SK-N-SH treated with all-trans-retinoic acid at 6 μM for 48 hours (cell line): ENCODE data around the gene MTA3.

ENCODE experiments used
- ATAC-seq: fragments of 200-7000 bp; cut with Tn5 transposase; 3 replicates; pipeline ENCODE4 v1.9.1; 2020; ENCODE audit warnings: mild to moderate bottlenecking, moderate library complexity
- ARNTL ChIP-seq: fragments of 450-650 bp; formaldehyde crosslinking; IDR thresholded peaks from 2 replicates; pipeline ENCODE4 v1.5.0; 2020; ENCODE audit warnings: low read depth, mild to moderate bottlenecking, moderate library complexity, borderline replicate concordance
- BACH2 ChIP-seq: fragments of 250-450 bp; sonication (Bioruptor Pico); IDR thresholded peaks from 2 replicates; pipeline ENCODE4 v1.9.0; 2021; ENCODE audit warnings: mild to moderate bottlenecking, borderline replicate concordance
- CREB5 ChIP-seq: fragments of 250-450 bp; sonication (Bioruptor Pico); IDR thresholded peaks from 2 replicates; pipeline ENCODE4 v1.5.1; 2020; ENCODE audit warnings: low read depth, mild to moderate bottlenecking, moderate library complexity
- CSDC2 ChIP-seq: fragments of 250-450 bp; sonication (Bioruptor Pico); IDR thresholded peaks from 2 replicates; pipeline ENCODE4 v1.5.0; 2020; ENCODE audit warnings: mild to moderate bottlenecking, moderate library complexity
- ESRRG ChIP-seq: fragments of 250-450 bp; sonication (Bioruptor Pico); IDR thresholded peaks from 2 replicates; pipeline ENCODE4 v1.6.1; 2021; ENCODE audit warnings: mild to moderate bottlenecking
- GLIS3 ChIP-seq: fragments of 250-450 bp; sonication (Bioruptor Pico); IDR thresholded peaks from 2 replicates; pipeline ENCODE4 v1.5.0; 2020; ENCODE audit warnings: mild to moderate bottlenecking, moderate library complexity
- POU6F1 ChIP-seq: fragments of 250-450 bp; sonication (Bioruptor Pico); IDR thresholded peaks from 2 replicates; pipeline ENCODE4 v1.8.0; 2021; ENCODE audit warnings: low read depth, mild to moderate bottlenecking, moderate library complexity, borderline replicate concordance
- PPARA ChIP-seq: fragments of 250-450 bp; sonication (Bioruptor Pico); IDR thresholded peaks from 2 replicates; pipeline ENCODE4 v1.5.0; 2020; ENCODE audit warnings: mild to moderate bottlenecking, borderline replicate concordance
- RARB ChIP-seq: fragments of 250-450 bp; sonication (Bioruptor Pico); IDR thresholded peaks from 2 replicates; pipeline ENCODE4 v1.8.0; 2021; ENCODE audit warnings: mild to moderate bottlenecking, moderate library complexity
- SNAI2 ChIP-seq: fragments of 250-450 bp; sonication (Bioruptor Pico); IDR thresholded peaks from 2 replicates; pipeline ENCODE4 v1.5.0; 2020; ENCODE audit warnings: mild to moderate bottlenecking, moderate library complexity
- TCF4 ChIP-seq: fragments of 250-450 bp; sonication (Bioruptor Pico); IDR thresholded peaks from 2 replicates; pipeline ENCODE4 v1.8.0; 2021; ENCODE audit warnings: mild to moderate bottlenecking, moderate library complexity, borderline replicate concordance
- TOX ChIP-seq: fragments of 250-450 bp; sonication (Bioruptor Pico); IDR thresholded peaks from 2 replicates; pipeline ENCODE4 v1.8.0; 2021; ENCODE audit warnings: mild to moderate bottlenecking, moderate library complexity, borderline replicate concordance
- ZC3H10 ChIP-seq: fragments of 250-450 bp; sonication (Bioruptor Pico); IDR thresholded peaks from 2 replicates; pipeline ENCODE4 v1.5.1; 2021; ENCODE audit warnings: mild to moderate bottlenecking, moderate library complexity
- ZFP3 ChIP-seq: fragments of 250-450 bp; sonication (Bioruptor Pico); IDR thresholded peaks from 2 replicates; pipeline ENCODE4 v1.5.0; 2020; ENCODE audit warnings: mild to moderate bottlenecking, moderate library complexity
- ZFP30 ChIP-seq: fragments of 450-650 bp; formaldehyde crosslinking; IDR thresholded peaks from 2 replicates; pipeline ENCODE4 v1.5.0; 2022; ENCODE audit warnings: mild to moderate bottlenecking, moderate library complexity
- ZNF565 ChIP-seq: fragments of 450-650 bp; formaldehyde crosslinking; conservative IDR thresholded peaks from 2 replicates; pipeline ENCODE4 v1.5.0; 2020; ENCODE audit warnings: low read depth, mild to moderate bottlenecking, moderate library complexity
- ZNF70 ChIP-seq: fragments of 450-650 bp; formaldehyde crosslinking; IDR thresholded peaks from 2 replicates; pipeline ENCODE4 v1.5.0; 2020; ENCODE audit warnings: mild to moderate bottlenecking, moderate library complexity
- TF ChIP-seq, protein P1 (sequence below): fragments of 250-450 bp; sonication (Bioruptor Pico); IDR thresholded peaks from 2 replicates; pipeline ENCODE4 v1.5.0; 2020; ENCODE audit warnings: mild to moderate bottlenecking, moderate library complexity
- TF ChIP-seq, protein P2 (sequence below): fragments of 250-450 bp; sonication (Bioruptor Pico); IDR thresholded peaks from 2 replicates; pipeline ENCODE4 v1.8.0; 2020; ENCODE audit warnings: mild to moderate bottlenecking, moderate library complexity, borderline replicate concordance

MTA3 gene

GRCh38 chr2:42793334-42794270 lies 225.2 kb downstream of the MTA3 start:
- TF ChIP-seq, protein P1, sequence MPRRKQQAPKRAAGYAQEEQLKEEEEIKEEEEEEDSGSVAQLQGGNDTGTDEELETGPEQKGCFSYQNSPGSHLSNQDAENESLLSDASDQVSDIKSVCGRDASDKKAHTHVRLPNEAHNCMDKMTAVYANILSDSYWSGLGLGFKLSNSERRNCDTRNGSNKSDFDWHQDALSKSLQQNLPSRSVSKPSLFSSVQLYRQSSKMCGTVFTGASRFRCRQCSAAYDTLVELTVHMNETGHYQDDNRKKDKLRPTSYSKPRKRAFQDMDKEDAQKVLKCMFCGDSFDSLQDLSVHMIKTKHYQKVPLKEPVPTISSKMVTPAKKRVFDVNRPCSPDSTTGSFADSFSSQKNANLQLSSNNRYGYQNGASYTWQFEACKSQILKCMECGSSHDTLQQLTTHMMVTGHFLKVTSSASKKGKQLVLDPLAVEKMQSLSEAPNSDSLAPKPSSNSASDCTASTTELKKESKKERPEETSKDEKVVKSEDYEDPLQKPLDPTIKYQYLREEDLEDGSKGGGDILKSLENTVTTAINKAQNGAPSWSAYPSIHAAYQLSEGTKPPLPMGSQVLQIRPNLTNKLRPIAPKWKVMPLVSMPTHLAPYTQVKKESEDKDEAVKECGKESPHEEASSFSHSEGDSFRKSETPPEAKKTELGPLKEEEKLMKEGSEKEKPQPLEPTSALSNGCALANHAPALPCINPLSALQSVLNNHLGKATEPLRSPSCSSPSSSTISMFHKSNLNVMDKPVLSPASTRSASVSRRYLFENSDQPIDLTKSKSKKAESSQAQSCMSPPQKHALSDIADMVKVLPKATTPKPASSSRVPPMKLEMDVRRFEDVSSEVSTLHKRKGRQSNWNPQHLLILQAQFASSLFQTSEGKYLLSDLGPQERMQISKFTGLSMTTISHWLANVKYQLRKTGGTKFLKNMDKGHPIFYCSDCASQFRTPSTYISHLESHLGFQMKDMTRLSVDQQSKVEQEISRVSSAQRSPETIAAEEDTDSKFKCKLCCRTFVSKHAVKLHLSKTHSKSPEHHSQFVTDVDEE (CRISPR knock-in tag), result no peak
- TF ChIP-seq ZNF70 (CRISPR knock-in tag) (no peak), TOX (CRISPR knock-in tag) (no peak), ZNF565 (CRISPR knock-in tag) (no peak), ARNTL (CRISPR knock-in tag) (no peak), BACH2 (CRISPR knock-in tag) (no peak), ESRRG (CRISPR knock-in tag) (no peak)
- ATAC-seq, result no peak

- no peak for TF ChIP-seq POU6F1 (CRISPR knock-in tag)
- TF ChIP-seq TOX (CRISPR knock-in tag), result no peak
- TF ChIP-seq ESRRG (CRISPR knock-in tag), result no peak
- no peak for TF ChIP-seq CREB5
- no peak for TF ChIP-seq TCF4 (CRISPR knock-in tag)
- no peak for TF ChIP-seq RARB
- no peak for TF ChIP-seq CSDC2
- TF ChIP-seq ZC3H10 (CRISPR knock-in tag), result no peak
- no peak for TF ChIP-seq GLIS3 (CRISPR knock-in tag)
- TF ChIP-seq ZFP3, result no peak
- no peak for TF ChIP-seq ZNF565 (CRISPR knock-in tag)
- ATAC-seq, result no peak; the same call in 2 of the 3 replicates
Measured at GRCh38 chr2:42794271-42795046, 226.0 kb downstream of the MTA3 start.

DNA sequence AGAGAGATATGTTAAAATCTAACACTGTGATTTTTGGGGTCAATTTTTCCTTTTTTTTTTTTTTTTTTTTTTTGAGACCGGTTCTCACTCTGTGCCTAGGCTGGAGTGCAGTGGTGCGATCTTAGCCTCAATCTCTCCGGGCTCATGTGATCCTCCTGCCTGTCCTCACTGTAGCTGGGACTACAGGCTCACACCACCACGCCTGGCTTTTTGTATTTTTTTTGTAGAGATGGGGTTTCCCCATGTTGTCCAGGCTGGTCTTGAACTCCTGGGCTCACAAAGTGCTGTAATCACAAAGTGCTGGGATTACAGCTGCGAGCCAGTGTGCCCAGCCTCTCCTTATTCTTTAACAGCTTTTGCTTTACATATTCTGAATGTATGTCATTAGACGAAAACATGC lies 226.8 kb downstream of the MTA3 start:
- ATAC-seq, result no peak
- TF ChIP-seq ZFP30 (CRISPR knock-in tag) (no peak), RARB (no peak), ARNTL (CRISPR knock-in tag) (no peak), POU6F1 (CRISPR knock-in tag) (no peak), GLIS3 (CRISPR knock-in tag) (no peak), ZNF565 (CRISPR knock-in tag) (no peak), TCF4 (CRISPR knock-in tag) (no peak), PPARA (CRISPR knock-in tag) (no peak), SNAI2 (CRISPR knock-in tag) (no peak), ZC3H10 (CRISPR knock-in tag) (no peak), ESRRG (CRISPR knock-in tag) (no peak), ZNF70 (CRISPR knock-in tag) (no peak), CREB5 (no peak)
- TF ChIP-seq, protein P1 (CRISPR knock-in tag), result no peak
- TF ChIP-seq, protein P2, sequence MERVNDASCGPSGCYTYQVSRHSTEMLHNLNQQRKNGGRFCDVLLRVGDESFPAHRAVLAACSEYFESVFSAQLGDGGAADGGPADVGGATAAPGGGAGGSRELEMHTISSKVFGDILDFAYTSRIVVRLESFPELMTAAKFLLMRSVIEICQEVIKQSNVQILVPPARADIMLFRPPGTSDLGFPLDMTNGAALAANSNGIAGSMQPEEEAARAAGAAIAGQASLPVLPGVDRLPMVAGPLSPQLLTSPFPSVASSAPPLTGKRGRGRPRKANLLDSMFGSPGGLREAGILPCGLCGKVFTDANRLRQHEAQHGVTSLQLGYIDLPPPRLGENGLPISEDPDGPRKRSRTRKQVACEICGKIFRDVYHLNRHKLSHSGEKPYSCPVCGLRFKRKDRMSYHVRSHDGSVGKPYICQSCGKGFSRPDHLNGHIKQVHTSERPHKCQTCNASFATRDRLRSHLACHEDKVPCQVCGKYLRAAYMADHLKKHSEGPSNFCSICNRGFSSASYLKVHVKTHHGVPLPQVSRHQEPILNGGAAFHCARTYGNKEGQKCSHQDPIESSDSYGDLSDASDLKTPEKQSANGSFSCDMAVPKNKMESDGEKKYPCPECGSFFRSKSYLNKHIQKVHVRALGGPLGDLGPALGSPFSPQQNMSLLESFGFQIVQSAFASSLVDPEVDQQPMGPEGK (CRISPR knock-in tag), result no peak
